ENCODE data around the gene TUBA1C.
"Not testable (repeated sequence)": the region's sequence is repeated elsewhere in the genome, so short reads cannot be mapped to it uniquely, and the experiment has no call there.

The TUBA1C gene

GRCh38 chr12:49283541-49284429, 18.9 kb downstream of the TUBA1C start:
- DNase-seq, result no peak

GRCh38 chr12:49284672-49285071, 19.8 kb downstream of the TUBA1C start:
- no peak for DNase-seq

- no peak for DNase-seq
Observed at GRCh38 chr12:49287876-49288275, 23.0 kb downstream of the TUBA1C start.

- DNase-seq, result peak; percentile 65
Observed at GRCh38 chr12:49288412-49288853, 23.6 kb downstream of the TUBA1C start.

DNA sequence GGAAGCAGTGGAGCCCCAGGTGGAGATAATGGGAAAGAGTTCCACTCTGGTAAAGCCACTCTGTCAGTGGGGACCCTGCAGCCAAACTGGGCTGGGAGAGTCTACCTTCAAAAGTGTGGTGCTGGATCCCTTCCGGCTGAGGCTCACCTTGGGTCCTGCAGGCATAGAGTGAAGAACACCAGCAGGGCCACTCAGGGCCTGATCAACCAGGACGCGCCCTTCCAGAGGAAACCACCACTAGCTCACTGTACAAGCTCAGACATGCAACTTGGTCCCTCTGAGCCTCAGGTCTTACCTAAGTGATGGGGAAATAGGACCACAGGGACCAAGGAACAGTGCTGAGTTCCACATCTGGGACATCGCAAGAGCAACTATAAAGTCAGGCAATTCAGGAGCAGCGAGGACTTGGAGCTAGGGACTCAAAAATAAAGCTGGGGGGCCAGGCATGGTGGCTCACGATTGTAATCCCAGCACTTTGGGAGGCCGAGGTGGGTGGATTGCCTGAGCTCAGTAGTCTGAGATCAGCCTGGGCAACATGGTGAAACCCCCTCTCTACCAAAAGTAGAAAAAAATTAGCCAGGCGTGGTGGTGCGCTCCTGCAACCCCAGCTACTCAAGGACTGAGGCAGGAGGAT, 24.2 kb downstream of the TUBA1C start:
- no peak for DNase-seq

- DNase-seq, result no peak
Observed at GRCh38 chr12:49292729-49293055, 27.8 kb downstream of the TUBA1C start.

DNA sequence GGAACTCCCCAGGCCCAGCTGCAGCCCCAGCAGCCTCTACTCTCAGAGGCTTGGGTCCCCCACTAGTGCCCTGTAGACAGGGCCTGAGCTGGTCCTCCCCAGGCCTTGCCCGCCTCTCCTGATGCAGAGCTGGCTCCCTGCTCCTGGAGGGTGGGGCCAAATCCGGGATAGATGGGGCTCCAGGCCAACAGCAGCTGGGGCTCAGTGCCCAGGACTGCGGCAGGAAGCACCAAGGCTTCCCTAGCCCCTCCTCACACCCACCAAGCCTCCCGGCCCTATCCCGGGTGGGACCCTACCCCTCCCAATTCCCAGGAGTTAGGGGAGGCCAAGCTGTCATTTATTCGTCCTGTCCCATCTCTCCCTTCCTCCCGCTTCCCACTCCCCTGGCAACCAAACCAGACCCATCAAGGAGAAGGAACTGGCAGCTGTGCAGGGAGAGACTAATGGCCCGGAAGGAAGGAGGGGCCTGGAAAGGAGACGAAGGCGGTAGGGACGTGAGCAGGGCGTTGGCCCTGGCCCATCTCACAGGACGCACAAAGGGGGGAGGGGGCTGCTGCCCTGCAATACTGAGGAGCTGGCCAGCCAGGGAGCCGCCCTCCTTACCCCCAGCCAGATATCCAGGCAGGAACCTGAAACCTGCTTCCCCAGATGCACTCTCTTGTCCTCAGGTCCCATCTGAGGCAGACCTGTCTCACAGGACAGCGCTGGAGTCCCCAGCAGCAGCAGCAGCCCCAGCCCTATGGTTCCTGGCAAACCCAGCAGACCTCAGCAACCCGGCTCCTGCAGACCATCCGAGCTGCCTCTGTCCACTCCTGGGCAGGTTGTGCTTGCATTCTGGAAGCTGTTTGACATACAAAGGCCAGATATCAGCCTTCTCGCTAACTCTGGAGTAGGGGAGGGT, 28.4 kb downstream of the TUBA1C start:
- DNase-seq, result no peak

GRCh38 chr12:49294086-49294803, 29.4 kb downstream of the TUBA1C start:
- DNase-seq, result no peak

- no peak for DNase-seq
Observed at GRCh38 chr12:49294804-49295081, 29.9 kb downstream of the TUBA1C start.

- DNase-seq, result no peak
Observed at GRCh38 chr12:49295082-49295936, 30.4 kb downstream of the TUBA1C start, which contains the start of gene PRPH. Gene PRPH, plus strand, starts transcription at chr12:49295147. Its CDS starts 54 bp downstream, at chr12:49295201.

DNA sequence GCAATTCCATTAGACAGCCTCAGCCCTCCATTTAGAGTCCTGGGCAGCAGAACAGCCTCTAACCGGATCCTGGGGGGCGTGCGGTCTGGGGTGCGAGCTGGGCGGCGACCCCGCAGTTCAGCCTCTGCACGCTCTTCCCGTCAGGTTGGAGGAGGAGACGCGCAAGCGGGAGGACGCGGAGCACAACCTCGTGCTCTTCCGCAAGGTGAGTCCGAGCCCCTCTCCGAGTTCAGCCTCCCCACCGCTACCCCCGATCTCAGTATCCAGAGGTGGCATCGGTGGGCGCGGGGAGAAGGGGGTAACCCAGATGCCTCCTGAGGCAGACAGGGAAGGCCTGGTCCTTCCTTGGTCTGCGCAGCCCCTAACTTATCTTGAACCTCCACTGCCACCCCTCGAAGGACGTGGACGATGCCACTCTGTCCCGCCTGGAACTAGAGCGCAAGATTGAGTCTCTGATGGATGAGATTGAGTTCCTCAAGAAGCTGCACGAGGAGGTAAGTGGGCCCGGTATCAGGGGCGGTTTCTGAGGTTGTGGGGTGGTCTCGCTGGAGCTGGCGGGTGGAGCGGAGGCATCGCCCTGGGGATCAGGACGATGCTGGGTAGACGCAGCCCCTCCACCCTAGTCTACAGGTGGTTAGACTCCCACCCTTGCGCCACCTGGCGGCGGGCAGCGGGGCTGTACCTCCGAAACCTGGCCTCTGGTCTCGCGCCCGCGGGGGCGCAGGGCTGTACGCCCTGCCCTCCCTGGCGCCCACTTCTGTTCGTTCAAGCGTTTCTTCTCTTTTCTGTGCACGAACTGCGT, 31.4 kb downstream of the TUBA1C start:
- DNase-seq, result peak; percentile 42

DNA sequence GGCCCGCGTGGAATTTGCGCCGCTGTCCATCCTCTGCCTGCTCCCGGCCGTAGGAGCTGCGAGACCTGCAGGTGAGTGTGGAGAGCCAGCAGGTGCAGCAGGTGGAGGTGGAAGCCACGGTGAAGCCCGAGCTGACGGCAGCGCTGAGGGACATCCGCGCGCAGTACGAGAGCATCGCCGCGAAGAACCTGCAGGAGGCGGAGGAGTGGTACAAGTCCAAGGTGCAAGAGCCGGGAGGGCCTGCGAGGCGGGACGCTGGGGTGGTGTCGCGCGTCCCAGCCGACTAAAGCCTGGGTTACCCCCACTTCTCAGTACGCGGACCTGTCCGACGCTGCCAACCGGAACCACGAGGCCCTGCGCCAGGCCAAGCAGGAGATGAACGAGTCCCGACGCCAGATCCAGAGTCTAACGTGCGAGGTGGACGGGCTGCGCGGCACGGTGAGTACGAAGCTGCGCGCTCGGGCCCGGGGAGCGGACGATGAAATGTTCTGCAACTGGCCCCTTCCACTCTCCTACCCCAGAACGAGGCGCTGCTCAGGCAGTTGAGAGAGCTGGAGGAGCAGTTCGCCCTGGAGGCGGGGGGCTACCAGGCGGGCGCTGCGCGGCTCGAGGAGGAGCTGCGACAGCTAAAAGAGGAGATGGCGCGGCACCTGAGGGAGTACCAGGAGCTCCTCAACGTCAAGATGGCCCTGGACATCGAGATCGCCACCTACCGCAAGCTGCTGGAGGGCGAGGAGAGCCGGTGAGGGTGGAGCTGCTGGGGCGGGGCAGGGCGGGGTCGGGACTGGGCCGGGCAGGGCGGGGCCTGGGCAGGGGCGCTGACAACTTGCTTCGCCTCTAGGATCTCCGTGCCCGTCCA, 32.2 kb downstream of the TUBA1C start:
- DNase-seq, result no peak

GRCh38 chr12:49297695-49298060, 32.8 kb downstream of the TUBA1C start:
- DNase-seq, result no peak

- DNase-seq, result no peak
Observed at GRCh38 chr12:49298160-49298559, 33.3 kb downstream of the TUBA1C start.

- DNase-seq, result no peak
Observed at GRCh38 chr12:49301760-49302159, 36.9 kb downstream of the TUBA1C start.

GRCh38 chr12:49304161-49304560, 39.3 kb downstream of the TUBA1C start:
- DNase-seq, result no peak

GRCh38 chr12:49305762-49306510, 41.1 kb downstream of the TUBA1C start:
- no peak for DNase-seq

DNA sequence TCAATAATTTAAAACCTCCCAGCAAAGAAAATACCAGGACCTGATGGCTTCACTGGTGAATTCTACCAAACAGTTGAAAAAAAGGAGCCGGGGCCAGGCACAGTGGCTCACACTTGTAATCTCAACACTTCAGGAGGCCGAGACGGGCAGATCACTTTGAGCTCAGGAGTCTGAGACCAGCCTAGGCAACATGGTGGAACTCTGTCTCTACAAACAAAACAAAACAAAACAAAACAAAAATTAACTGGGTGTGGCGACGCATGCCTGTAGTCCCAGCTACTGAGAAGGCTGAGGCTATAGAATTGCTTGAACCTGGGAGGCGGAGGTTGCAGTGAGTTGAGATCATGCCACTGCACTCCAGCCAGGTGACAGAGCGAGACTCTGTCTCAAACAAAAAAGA, 44.5 kb downstream of the TUBA1C start:
- DNase-seq, result no peak

- not testable (repeated sequence) for DNase-seq
Observed at GRCh38 chr12:49310451-49311000, 45.6 kb downstream of the TUBA1C start.
